Stomach (tissue), 4 donors: ENCODE measurements around the gene PMEPA1.

Experiments used
- CTCF ChIP-seq, 7 experiments: fragments of 450-650 bp in 4 of 7; fragments of 200-600 bp in 3 of 7; sonication (generic) in 3 of 7; IDR thresholded peaks; one replicate each; pipeline ENCODE4 v1.5.1; 2016 to 2019; ENCODE audit warnings: antibody characterized with exemption in 7 of 7, control low read depth in 2 of 7, mild to moderate bottlenecking in 1 of 7
- EP300 ChIP-seq: sonication (generic); formaldehyde crosslinking; IDR thresholded peaks from one replicate; pipeline ENCODE4 v1.6.1; 2017; ENCODE audit warnings: antibody characterized with exemption
- POLR2AphosphoS5 ChIP-seq, 3 donors: sonication (generic); formaldehyde crosslinking; IDR thresholded peaks; one replicate each; pipeline ENCODE4 v1.6.1; 2016; ENCODE audit warnings: antibody characterized with exemption in 3 of 3

GRCh38 chr20:57672164-57672563, 37.7 kb downstream of the PMEPA1 start:
- TF ChIP-seq CTCF (IDR thresholded peaks at IDR 0.05), result no peak
- peak in 1 of 3 donors; percentile 20 for TF ChIP-seq POLR2AphosphoS5 (IDR thresholded peaks at IDR 0.05)
- TF ChIP-seq EP300, result no peak
